ENCODE results near the gene TRNAU1AP. TPM values are rescaled to one million over a fixed set of nuclear protein-coding genes. Genes with fewer than 3 reads are reported as not detected.
A peak's percentile ranks its signal among the peaks of the same experiment; 100 is the strongest.

The TRNAU1AP gene
- total and polyA plus RNA-seq, 10 of the 15 experiments (the other 5 are each of a cell fraction or from before 2014, with no cell fraction given) = 24.3 to 67.0 (median 31.8) TPM

DNA sequence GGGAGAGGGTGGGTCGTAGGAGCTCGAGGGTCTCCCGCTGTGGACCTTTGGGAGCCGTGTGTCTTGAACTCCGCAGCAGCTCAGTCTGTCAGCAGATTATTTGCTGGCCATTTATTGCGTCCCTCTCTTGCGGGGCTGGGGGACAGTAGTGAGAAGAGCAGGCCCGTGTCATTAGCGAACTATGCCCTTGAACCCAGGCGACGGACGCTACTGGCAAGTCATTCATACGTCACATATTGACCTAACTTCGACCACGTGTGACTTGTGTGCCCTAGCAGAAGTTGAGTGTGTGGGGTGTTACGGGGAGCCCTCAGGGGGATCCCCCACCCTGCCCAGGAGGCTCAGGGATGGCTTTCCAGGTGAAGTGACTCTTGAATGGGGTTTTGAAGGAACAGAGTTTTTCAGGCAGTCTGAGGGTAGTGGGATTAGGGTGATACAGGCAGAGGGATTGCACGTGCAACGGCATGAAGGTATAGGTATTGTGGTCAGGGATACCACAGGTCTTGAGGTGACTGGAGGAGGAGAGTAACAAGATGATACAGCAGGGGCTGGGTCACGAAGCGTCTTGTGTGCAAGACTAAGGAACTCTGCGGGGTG is 34.0 kb upstream of the TRNAU1AP start:
- WGBS (ENCODE audit: insufficient coverage, insufficient replicate concordance, low lambda C conversion rate, missing lambda C conversion rate) = under 1% methylated on average over 21 of the region's 21 CpGs
- ChIA-PET POLR2A (interaction anchor here (0.7 to 3.2 kb wide), 5 partner anchors 13 to 514 kb away, joined by 3 to 21 read pairs (median 3); partner anchors contain the start of gene RCC1), CTCF (interaction anchor here (0.6 to 8.0 kb wide), 8 partner anchors 33 to 159 kb away, joined by 3 to 95 read pairs (median 4); no protein-coding TSS in a partner anchor), RAD21 (ENCODE audit: unreplicated experiment) (interaction anchor here (1.8 to 4.4 kb wide), 2 partner anchors 60 to 84 kb away, joined by 12 to 32 read pairs; no protein-coding TSS in a partner anchor), SMC1A (ENCODE audit: uncharacterized antibody, unreplicated experiment) (interaction anchor here (1.2 to 8.4 kb wide), 4 partner anchors 11 to 97 kb away, joined by 3 to 57 read pairs (median 26); no protein-coding TSS in a partner anchor)
- H2AFZ ChIP-seq (ENCODE audit: control insufficient read depth, low read depth, low read length) = peak overlapping the region; percentile 83
- no peaks in the 10 kb centered on the region for H4K20me1 ChIP-seq (ENCODE audit: control insufficient read depth, insufficient read depth)
- no peaks in the 10 kb centered on the region for H3K9me3 ChIP-seq (replicated peaks; ENCODE audit: control insufficient read depth, insufficient read depth, low read length)
- H3K4me2 ChIP-seq (ENCODE audit: control insufficient read depth, insufficient read depth) = peak overlapping the region; percentile 86
- peak overlapping the region; percentile 80 for H3K4me3 ChIP-seq
- H3K9ac ChIP-seq (ENCODE audit: control insufficient read depth, insufficient read depth, low read length) = peak overlapping the region; percentile 74
- peak; percentile 41 for ATAC-seq
- peak; percentile 78 for FAIRE-seq
- BruUV-seq (replicated peaks) = TSS peak; percentile 51
- H3K36me3 ChIP-seq (ENCODE audit: control insufficient read depth in 2 of 2, insufficient read depth in 2 of 2, low read length in 1 of 2) = peaks cover 0 to 2% of the 10 kb centered on the region in 2 experiments; a peak in 3 of 4 replicates
- H3K79me2 ChIP-seq (ENCODE audit: control insufficient read depth, insufficient read depth, low read length) = peaks cover 44% of the 10 kb centered on the region
- no peaks in the 10 kb centered on the region for H3K27me3 ChIP-seq (replicated peaks in 1 of 2; ENCODE audit: control insufficient read depth in 2 of 2, insufficient read depth in 2 of 2, low read length in 1 of 2)
- H3K4me1 ChIP-seq (ENCODE audit: control insufficient read depth, insufficient read depth, low read length) = peaks cover 18% of the 10 kb centered on the region
- in situ Hi-C loops (cut with MboI) (loop anchor here (5.0 kb wide), 2 partner anchors 83 to 358 kb away; no protein-coding TSS in a partner anchor), intact Hi-C loops (cut with micrococcal nuclease; ENCODE audit: unreplicated experiment) (loop anchor here (1.0 to 5.0 kb wide), 6 partner anchors 34 to 358 kb away; partner anchors contain the start of genes TAF12 and TRNAU1AP)
- H3K27ac ChIP-seq (ENCODE audit: control insufficient read depth, insufficient read depth) = peak overlapping the region; percentile 84
- no peak for DNase-seq (ENCODE audit: low read depth, low spot score)
- TF ChIP-seq SREBF2 (IDR thresholded peaks at IDR 0.05; ENCODE audit: low read length) = no peak
- TF ChIP-seq NBN (IDR thresholded peaks at IDR 0.05) = peak; percentile 91
- TF ChIP-seq, protein P1, sequence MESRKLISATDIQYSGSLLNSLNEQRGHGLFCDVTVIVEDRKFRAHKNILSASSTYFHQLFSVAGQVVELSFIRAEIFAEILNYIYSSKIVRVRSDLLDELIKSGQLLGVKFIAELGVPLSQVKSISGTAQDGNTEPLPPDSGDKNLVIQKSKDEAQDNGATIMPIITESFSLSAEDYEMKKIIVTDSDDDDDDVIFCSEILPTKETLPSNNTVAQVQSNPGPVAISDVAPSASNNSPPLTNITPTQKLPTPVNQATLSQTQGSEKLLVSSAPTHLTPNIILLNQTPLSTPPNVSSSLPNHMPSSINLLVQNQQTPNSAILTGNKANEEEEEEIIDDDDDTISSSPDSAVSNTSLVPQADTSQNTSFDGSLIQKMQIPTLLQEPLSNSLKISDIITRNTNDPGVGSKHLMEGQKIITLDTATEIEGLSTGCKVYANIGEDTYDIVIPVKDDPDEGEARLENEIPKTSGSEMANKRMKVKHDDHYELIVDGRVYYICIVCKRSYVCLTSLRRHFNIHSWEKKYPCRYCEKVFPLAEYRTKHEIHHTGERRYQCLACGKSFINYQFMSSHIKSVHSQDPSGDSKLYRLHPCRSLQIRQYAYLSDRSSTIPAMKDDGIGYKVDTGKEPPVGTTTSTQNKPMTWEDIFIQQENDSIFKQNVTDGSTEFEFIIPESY (IDR thresholded peaks at IDR 0.05) = no peak
- TF ChIP-seq, protein P2, sequence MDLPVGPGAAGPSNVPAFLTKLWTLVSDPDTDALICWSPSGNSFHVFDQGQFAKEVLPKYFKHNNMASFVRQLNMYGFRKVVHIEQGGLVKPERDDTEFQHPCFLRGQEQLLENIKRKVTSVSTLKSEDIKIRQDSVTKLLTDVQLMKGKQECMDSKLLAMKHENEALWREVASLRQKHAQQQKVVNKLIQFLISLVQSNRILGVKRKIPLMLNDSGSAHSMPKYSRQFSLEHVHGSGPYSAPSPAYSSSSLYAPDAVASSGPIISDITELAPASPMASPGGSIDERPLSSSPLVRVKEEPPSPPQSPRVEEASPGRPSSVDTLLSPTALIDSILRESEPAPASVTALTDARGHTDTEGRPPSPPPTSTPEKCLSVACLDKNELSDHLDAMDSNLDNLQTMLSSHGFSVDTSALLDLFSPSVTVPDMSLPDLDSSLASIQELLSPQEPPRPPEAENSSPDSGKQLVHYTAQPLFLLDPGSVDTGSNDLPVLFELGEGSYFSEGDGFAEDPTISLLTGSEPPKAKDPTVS (IDR thresholded peaks at IDR 0.05; ENCODE audit: low read depth, low read length) = no peak
- TF ChIP-seq ZBED1 (IDR thresholded peaks at IDR 0.05; ENCODE audit: borderline replicate concordance) = no peak
- 0 out of 2 replicates have a peak, but pooled peaks have one; percentile 43 for TF ChIP-seq MTA2 (IDR thresholded peaks at IDR 0.05; ENCODE audit: low read depth)
- peak; percentile 67; the same call in 1 of the 2 replicates for TF ChIP-seq MXI1 (IDR thresholded peaks at IDR 0.05; ENCODE audit: low read depth, low read length)
- peak; percentile 96 for TF ChIP-seq RUNX3 (IDR thresholded peaks at IDR 0.05; ENCODE audit: low read length)
- TF ChIP-seq, protein P3, sequence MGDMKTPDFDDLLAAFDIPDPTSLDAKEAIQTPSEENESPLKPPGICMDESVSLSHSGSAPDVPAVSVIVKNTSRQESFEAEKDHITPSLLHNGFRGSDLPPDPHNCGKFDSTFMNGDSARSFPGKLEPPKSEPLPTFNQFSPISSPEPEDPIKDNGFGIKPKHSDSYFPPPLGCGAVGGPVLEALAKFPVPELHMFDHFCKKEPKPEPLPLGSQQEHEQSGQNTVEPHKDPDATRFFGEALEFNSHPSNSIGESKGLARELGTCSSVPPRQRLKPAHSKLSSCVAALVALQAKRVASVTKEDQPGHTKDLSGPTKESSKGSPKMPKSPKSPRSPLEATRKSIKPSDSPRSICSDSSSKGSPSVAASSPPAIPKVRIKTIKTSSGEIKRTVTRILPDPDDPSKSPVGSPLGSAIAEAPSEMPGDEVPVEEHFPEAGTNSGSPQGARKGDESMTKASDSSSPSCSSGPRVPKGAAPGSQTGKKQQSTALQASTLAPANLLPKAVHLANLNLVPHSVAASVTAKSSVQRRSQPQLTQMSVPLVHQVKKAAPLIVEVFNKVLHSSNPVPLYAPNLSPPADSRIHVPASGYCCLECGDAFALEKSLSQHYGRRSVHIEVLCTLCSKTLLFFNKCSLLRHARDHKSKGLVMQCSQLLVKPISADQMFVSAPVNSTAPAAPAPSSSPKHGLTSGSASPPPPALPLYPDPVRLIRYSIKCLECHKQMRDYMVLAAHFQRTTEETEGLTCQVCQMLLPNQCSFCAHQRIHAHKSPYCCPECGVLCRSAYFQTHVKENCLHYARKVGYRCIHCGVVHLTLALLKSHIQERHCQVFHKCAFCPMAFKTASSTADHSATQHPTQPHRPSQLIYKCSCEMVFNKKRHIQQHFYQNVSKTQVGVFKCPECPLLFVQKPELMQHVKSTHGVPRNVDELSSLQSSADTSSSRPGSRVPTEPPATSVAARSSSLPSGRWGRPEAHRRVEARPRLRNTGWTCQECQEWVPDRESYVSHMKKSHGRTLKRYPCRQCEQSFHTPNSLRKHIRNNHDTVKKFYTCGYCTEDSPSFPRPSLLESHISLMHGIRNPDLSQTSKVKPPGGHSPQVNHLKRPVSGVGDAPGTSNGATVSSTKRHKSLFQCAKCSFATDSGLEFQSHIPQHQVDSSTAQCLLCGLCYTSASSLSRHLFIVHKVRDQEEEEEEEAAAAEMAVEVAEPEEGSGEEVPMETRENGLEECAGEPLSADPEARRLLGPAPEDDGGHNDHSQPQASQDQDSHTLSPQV (IDR thresholded peaks at IDR 0.05) = no peak
- TF ChIP-seq NFYA (IDR thresholded peaks at IDR 0.05; ENCODE audit: borderline replicate concordance, low read depth, low read length) = no peak
- TF ChIP-seq SIX5 (IDR thresholded peaks at IDR 0.05; ENCODE audit: low read depth, low read length, severe bottlenecking) = no peak
- no peak for TF ChIP-seq CBX3 (IDR thresholded peaks at IDR 0.05; ENCODE audit: borderline replicate concordance, low read depth)
- peak; percentile 18; the same call in 1 of the 2 replicates for TF ChIP-seq DPF2 (IDR thresholded peaks at IDR 0.05)
- TF ChIP-seq CHD4 (IDR thresholded peaks at IDR 0.05) = no peak
- peak; percentile 31 for TF ChIP-seq MYC (IDR thresholded peaks at IDR 0.05; ENCODE audit: insufficient read depth, insufficient read length, insufficient replicate concordance, low read length, severe bottlenecking)
- no peak for TF ChIP-seq CEBPB (IDR thresholded peaks at IDR 0.05; ENCODE audit: borderline replicate concordance in 1 of 2, low read depth in 2 of 2, low read length in 2 of 2)
- TF ChIP-seq CBFB (IDR thresholded peaks at IDR 0.05; ENCODE audit: low read depth) = peak; percentile 50; the same call in 1 of the 2 replicates

Data from GM12878 (cell line).